HCT116 (cell line): ENCODE measurements around the gene IL25. TPM values are rescaled to one million over a fixed set of nuclear protein-coding genes. Genes with fewer than 3 reads are reported as not detected.

Experiments
- ATAC-seq: fragments of 200-7000 bp; cut with Tn5 transposase; 2 replicates; pipeline ENCODE4 v1.9.1; 2020; ENCODE audit warnings: mild to moderate bottlenecking, moderate library complexity
- BruUV-seq: library from RNA; stranded (reverse); fragments of 400-500 nt; replicated peaks from 2 replicates; lab custom pipeline; 2021; lab: Mats Ljungman, UMichigan
- CTCF ChIA-PET: fragments of 300-600 bp; sonication (Branson Sonifier 250); formaldehyde crosslinking; loops from one replicate; lab custom pipeline; 2021; ENCODE audit warnings: antibody characterized with exemption; lab: Charles Lee
- POLR2A ChIA-PET: fragments of 300-600, 350-600 bp; sonication (Branson Sonifier 250); formaldehyde crosslinking; loops from one replicate; lab custom pipeline; 2021; ENCODE audit warnings: antibody characterized with exemption; lab: Charles Lee
- RAD21 ChIA-PET, 2 experiments: fragments of 300-600 bp; sonication (Branson Sonifier 250); formaldehyde crosslinking; loops; one replicate each; lab custom pipeline; 2023; ENCODE audit warnings: low total read pairs in 2 of 2; ENCODE audit not compliant: uncharacterized antibody in 2 of 2, unreplicated experiment in 2 of 2, low non-redundant PET in 1 of 2; lab: Charles Lee
- DNase-seq: peaks from one replicate; pipeline ENCODE4 v3.0.0-alpha.2; 2010; ENCODE audit warnings: low read depth, low spot score
- H2AFZ ChIP-seq: fragments of 200-600 bp; shearing (Covaris generic), sonication (generic); 2 replicates; pipeline ENCODE4 v1.6.1; 2017; ENCODE audit warnings: low read depth, mixed run types, mixed read lengths, antibody characterized with exemption, low read length; ENCODE audit not compliant: poor library complexity, severe bottlenecking
- H3K27ac ChIP-seq: 2 replicates; pipeline ENCODE4 v1.5.1; 2012; ENCODE audit warnings: low read depth, low read length
- H3K27me3 ChIP-seq: fragments of 200-600 bp; sonication (generic); 2 replicates; pipeline ENCODE4 v1.6.1; 2016; ENCODE audit warnings: mixed run types, low read length, mixed read lengths; ENCODE audit not compliant: insufficient read depth
- H3K36me3 ChIP-seq, 2 experiments: fragments of 200-500 bp in 1 of 2; fragments of 200-600 bp in 1 of 2; sonication (Bioruptor generic) in 1 of 2; sonication (generic) in 1 of 2; 2 replicates each; pipeline versions ENCODE4 v1.5.1 to v1.6.1; 2014 to 2016; ENCODE audit warnings: low read length in 2 of 2, inconsistent platforms in 1 of 2, mixed read lengths in 1 of 2, mixed run types in 1 of 2; ENCODE audit not compliant: insufficient read depth in 2 of 2, control insufficient read depth in 1 of 2
- H3K4me1 ChIP-seq, 2 experiments: fragments of 200-600 bp in 1 of 2; sonication (generic) in 1 of 2; 2 replicates each; pipeline versions ENCODE4 v1.5.1 to v1.6.1; 2012 to 2017; ENCODE audit warnings: low read length in 2 of 2, inconsistent platforms in 1 of 2, mild to moderate bottlenecking in 1 of 2, mixed read lengths in 1 of 2, mixed run types in 1 of 2, moderate library complexity in 1 of 2; ENCODE audit not compliant: insufficient read depth in 2 of 2, control insufficient read depth in 1 of 2
- H3K4me2 ChIP-seq: fragments of 200-600 bp; sonication (generic); 2 replicates; pipeline ENCODE4 v1.6.1; 2017; ENCODE audit warnings: mixed run types, low read length, mixed read lengths
- H3K4me3 ChIP-seq, 2 experiments: fragments of 200-600 bp in 1 of 2; sonication (generic) in 1 of 2; replicated peaks in 1 of 2; 2 replicates each; pipeline ENCODE4 v1.5.1; 2011 to 2016; ENCODE audit warnings: low read length in 2 of 2, control low read depth in 1 of 2, low read depth in 1 of 2, mild to moderate bottlenecking in 1 of 2, mixed read lengths in 1 of 2, mixed run types in 1 of 2
- H3K79me2 ChIP-seq: fragments of 200-600 bp; sonication (generic); 2 replicates; pipeline ENCODE4 v1.6.1; 2017; ENCODE audit warnings: mild to moderate bottlenecking, mixed run types, low read length, moderate library complexity, mixed read lengths; ENCODE audit not compliant: insufficient read depth
- H3K9ac ChIP-seq: fragments of 200-600 bp; sonication (generic); 2 replicates; pipeline ENCODE4 v1.6.1; 2016; ENCODE audit warnings: low read length, mixed read lengths
- H3K9me2 ChIP-seq: fragments of 200-600 bp; sonication (generic), shearing (Covaris generic); 2 replicates; pipeline ENCODE4 v1.6.1; 2017; ENCODE audit warnings: mixed run types, mild to moderate bottlenecking, moderate library complexity; ENCODE audit not compliant: insufficient read depth
- H3K9me3 ChIP-seq, 2 experiments: fragments of 200-500 bp in 1 of 2; fragments of 200-600 bp in 1 of 2; sonication (Bioruptor generic) in 1 of 2; sonication (generic) in 1 of 2; 2 replicates each; pipeline ENCODE4 v1.6.1; 2014 to 2017; ENCODE audit warnings: low read length in 2 of 2, mixed read lengths in 2 of 2, inconsistent platforms in 1 of 2, low read depth in 1 of 2, mild to moderate bottlenecking in 1 of 2, mixed run types in 1 of 2, moderate library complexity in 1 of 2; ENCODE audit not compliant: control insufficient read depth in 1 of 2, insufficient read depth in 1 of 2
- H4K20me1 ChIP-seq: fragments of 200-600 bp; sonication (generic), shearing (Covaris generic); 2 replicates; pipeline ENCODE4 v1.6.1; 2017; ENCODE audit warnings: mixed run types, mild to moderate bottlenecking, moderate library complexity; ENCODE audit not compliant: insufficient read depth
- CBX3 ChIP-seq: IDR thresholded peaks from 2 replicates; pipeline ENCODE4 v1.6.1; 2012; ENCODE audit warnings: low read depth
- CEBPB ChIP-seq: IDR thresholded peaks from 2 replicates; pipeline ENCODE4 v1.6.1; 2012; ENCODE audit warnings: low read depth
- ELF1 ChIP-seq: IDR thresholded peaks from 2 replicates; pipeline ENCODE4 v1.6.1; 2012; ENCODE audit warnings: low read depth, borderline replicate concordance
- EZH2phosphoT487 ChIP-seq: fragments of 200-600 bp; IDR thresholded peaks from 2 replicates; pipeline ENCODE4 v1.6.1; 2018; ENCODE audit warnings: antibody characterized with exemption, borderline replicate concordance
- JUND ChIP-seq: IDR thresholded peaks from 2 replicates; pipeline ENCODE4 v1.6.1; 2012
- RAD21 ChIP-seq: IDR thresholded peaks from 2 replicates; pipeline ENCODE4 v1.6.1; 2012; ENCODE audit warnings: low read depth, mild to moderate bottlenecking
- SIN3A ChIP-seq: IDR thresholded peaks from 2 replicates; pipeline ENCODE4 v1.6.1; 2012; ENCODE audit warnings: low read depth
- SP1 ChIP-seq: IDR thresholded peaks from 2 replicates; pipeline ENCODE4 v1.6.1; 2012; ENCODE audit warnings: low read depth
- TCF7L2 ChIP-seq: IDR thresholded peaks from 2 replicates; pipeline ENCODE4 v1.7.0; 2011; ENCODE audit warnings: borderline replicate concordance, inconsistent platforms; ENCODE audit not compliant: insufficient read depth, insufficient read length; ENCODE audit errors: extremely low read depth
- YY1 ChIP-seq: IDR thresholded peaks from 2 replicates; pipeline ENCODE4 v1.6.1; 2011; ENCODE audit warnings: low read length, low read depth, moderate library complexity, mild to moderate bottlenecking; ENCODE audit not compliant: insufficient replicate concordance; ENCODE audit errors: extremely low read depth
- ZNF274 ChIP-seq: fragments of 200-500 bp; sonication (Bioruptor generic); IDR thresholded peaks from 2 replicates; pipeline ENCODE4 v1.6.1; 2014; ENCODE audit warnings: mild to moderate bottlenecking, low read depth, low read length, inconsistent platforms
- intact Hi-C: fragments of 100-400 bp; cut with micrococcal nuclease; formaldehyde crosslinking; loops from 2 replicates; pipeline ENCODE4 v1.10.0; 2022
- total RNA-seq: library from RNA; stranded (reverse); gene quantifications from one replicate; pipeline ENCODE4 v1.2.1, GENCODE V29; 2021; ENCODE audit not compliant: unreplicated experiment
- TF ChIP-seq, protein P1 (sequence below): IDR thresholded peaks from 2 replicates; pipeline ENCODE4 v1.6.1; 2011; ENCODE audit warnings: mild to moderate bottlenecking, low read length, moderate library complexity; ENCODE audit not compliant: insufficient replicate concordance; ENCODE audit errors: extremely low read depth
- TF ChIP-seq, protein P2 (sequence below): IDR thresholded peaks from 2 replicates; pipeline ENCODE4 v1.6.1; 2012
- TF ChIP-seq, protein P3 (sequence below): IDR thresholded peaks from 2 replicates; pipeline ENCODE4 v1.6.1; 2012; ENCODE audit warnings: low read depth

Gene IL25
- total RNA-seq, 1 experiment from 2014 or later, result not detected

DNA sequence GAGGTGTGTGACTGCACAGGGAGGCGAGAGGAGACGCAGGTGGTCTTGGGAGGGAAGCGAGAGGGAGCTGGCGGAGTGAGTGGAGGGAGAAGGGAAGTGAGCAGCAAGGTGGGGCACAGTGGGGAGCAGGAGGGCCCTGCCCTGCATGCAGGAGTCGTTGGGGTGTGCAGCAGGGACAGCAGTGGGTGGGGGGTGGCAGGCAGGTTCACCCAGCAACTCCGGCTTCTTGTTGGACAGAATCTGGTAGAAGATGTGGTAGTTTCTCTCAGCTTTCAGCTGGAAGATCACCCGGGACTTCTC lies 30.5 kb downstream of the IL25 start:
- H3K9ac ChIP-seq, result no peak overlapping the region
- no peaks in the 10 kb centered on the region for H3K36me3 ChIP-seq
- no peak overlapping the region for H3K4me2 ChIP-seq
- POLR2A ChIA-PET, result no interaction called here
- DNase-seq (no peak), ATAC-seq (no peak)
- H3K27ac ChIP-seq, result no peak overlapping the region
- H3K9me3 ChIP-seq, result no peaks in the 10 kb centered on the region
- no peaks in the 10 kb centered on the region for H3K79me2 ChIP-seq
- no peaks in the 10 kb centered on the region for H3K9me2 ChIP-seq
- intact Hi-C loops, result no loop called here
- H3K4me1 ChIP-seq, result no peaks in the 10 kb centered on the region
- no peak overlapping the region for H3K4me3 ChIP-seq
- BruUV-seq, result no TSS peak
- peaks cover 26% of the 10 kb centered on the region; the same call in 1 of the 2 replicates for H3K27me3 ChIP-seq
- CTCF ChIA-PET, result no interaction called here
- no peak overlapping the region for H2AFZ ChIP-seq
- TF ChIP-seq, protein P1, sequence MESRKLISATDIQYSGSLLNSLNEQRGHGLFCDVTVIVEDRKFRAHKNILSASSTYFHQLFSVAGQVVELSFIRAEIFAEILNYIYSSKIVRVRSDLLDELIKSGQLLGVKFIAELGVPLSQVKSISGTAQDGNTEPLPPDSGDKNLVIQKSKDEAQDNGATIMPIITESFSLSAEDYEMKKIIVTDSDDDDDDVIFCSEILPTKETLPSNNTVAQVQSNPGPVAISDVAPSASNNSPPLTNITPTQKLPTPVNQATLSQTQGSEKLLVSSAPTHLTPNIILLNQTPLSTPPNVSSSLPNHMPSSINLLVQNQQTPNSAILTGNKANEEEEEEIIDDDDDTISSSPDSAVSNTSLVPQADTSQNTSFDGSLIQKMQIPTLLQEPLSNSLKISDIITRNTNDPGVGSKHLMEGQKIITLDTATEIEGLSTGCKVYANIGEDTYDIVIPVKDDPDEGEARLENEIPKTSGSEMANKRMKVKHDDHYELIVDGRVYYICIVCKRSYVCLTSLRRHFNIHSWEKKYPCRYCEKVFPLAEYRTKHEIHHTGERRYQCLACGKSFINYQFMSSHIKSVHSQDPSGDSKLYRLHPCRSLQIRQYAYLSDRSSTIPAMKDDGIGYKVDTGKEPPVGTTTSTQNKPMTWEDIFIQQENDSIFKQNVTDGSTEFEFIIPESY, result no peak
- TF ChIP-seq YY1, result no peak
- TF ChIP-seq RAD21, result no peak
- TF ChIP-seq ELF1, result no peak
- no peak for TF ChIP-seq JUND
- no peak for TF ChIP-seq SIN3A
- TF ChIP-seq SP1, result no peak
- no peak for TF ChIP-seq TCF7L2
- RAD21 ChIA-PET, result no interaction called here
- no peaks in the 10 kb centered on the region for H4K20me1 ChIP-seq

DNA sequence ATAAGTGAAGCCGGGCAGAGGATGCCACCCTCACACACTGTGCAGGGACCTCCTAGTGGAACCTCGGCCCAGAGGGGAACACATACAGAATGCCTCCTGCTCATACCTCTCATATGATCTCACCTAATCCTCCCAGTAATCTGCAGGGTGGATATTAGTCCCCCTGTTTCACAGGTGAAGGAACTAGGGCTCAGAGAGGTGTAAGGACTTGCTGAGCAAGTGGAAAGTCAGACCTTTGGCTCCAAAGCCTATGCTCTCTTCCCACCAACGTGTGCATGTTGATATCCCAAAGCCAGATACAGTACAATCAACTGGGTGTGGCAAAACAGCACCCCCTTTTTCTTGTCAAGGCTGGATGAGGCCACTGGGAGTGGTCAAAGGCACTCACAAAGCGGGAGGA lies 31.3 kb downstream of the IL25 start:
- Histone ChIP-seq H3K79me2 (no peaks in the 10 kb centered on the region), H3K27ac (no peak overlapping the region), H2AFZ (no peak overlapping the region), H3K27me3 (peaks cover 26% of the 10 kb centered on the region; the same call in 1 of the 2 replicates), H3K4me1 (no peaks in the 10 kb centered on the region), H3K4me3 (no peak overlapping the region), H3K9me2 (no peaks in the 10 kb centered on the region), H4K20me1 (no peaks in the 10 kb centered on the region), H3K9ac (no peak overlapping the region), H3K4me2 (no peak overlapping the region), H3K36me3 (no peaks in the 10 kb centered on the region), H3K9me3 (no peaks in the 10 kb centered on the region)
- DNase-seq, result no peak
- no peak for ATAC-seq
- intact Hi-C loops, result no loop called here
- TF ChIP-seq CBX3, result no peak
- no peak for TF ChIP-seq EZH2phosphoT487
- TF ChIP-seq, protein P2, sequence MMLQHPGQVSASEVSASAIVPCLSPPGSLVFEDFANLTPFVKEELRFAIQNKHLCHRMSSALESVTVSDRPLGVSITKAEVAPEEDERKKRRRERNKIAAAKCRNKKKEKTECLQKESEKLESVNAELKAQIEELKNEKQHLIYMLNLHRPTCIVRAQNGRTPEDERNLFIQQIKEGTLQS, result no peak
- TF ChIP-seq YY1, result no peak
- no peak for TF ChIP-seq TCF7L2
- TF ChIP-seq, protein P3, sequence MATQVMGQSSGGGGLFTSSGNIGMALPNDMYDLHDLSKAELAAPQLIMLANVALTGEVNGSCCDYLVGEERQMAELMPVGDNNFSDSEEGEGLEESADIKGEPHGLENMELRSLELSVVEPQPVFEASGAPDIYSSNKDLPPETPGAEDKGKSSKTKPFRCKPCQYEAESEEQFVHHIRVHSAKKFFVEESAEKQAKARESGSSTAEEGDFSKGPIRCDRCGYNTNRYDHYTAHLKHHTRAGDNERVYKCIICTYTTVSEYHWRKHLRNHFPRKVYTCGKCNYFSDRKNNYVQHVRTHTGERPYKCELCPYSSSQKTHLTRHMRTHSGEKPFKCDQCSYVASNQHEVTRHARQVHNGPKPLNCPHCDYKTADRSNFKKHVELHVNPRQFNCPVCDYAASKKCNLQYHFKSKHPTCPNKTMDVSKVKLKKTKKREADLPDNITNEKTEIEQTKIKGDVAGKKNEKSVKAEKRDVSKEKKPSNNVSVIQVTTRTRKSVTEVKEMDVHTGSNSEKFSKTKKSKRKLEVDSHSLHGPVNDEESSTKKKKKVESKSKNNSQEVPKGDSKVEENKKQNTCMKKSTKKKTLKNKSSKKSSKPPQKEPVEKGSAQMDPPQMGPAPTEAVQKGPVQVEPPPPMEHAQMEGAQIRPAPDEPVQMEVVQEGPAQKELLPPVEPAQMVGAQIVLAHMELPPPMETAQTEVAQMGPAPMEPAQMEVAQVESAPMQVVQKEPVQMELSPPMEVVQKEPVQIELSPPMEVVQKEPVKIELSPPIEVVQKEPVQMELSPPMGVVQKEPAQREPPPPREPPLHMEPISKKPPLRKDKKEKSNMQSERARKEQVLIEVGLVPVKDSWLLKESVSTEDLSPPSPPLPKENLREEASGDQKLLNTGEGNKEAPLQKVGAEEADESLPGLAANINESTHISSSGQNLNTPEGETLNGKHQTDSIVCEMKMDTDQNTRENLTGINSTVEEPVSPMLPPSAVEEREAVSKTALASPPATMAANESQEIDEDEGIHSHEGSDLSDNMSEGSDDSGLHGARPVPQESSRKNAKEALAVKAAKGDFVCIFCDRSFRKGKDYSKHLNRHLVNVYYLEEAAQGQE, result no peak
- TF ChIP-seq ZNF274, result no peak
- TF ChIP-seq, protein P1, result no peak
- no peak for TF ChIP-seq CEBPB
- ChIA-PET CTCF (no interaction called here), RAD21 (no interaction called here), POLR2A (no interaction called here)
- no TSS peak for BruUV-seq
